Measurements from ENCODE around the gene HTR2B. TPM values are rescaled to one million over a fixed set of nuclear protein-coding genes. Genes with fewer than 3 reads are reported as not detected.

Gene HTR2B
- total and polyA plus RNA-seq, 3 experiments from 2014 or later, result not detected

Other genes with a start within 250 kb of the HTR2B start
- gene GPR55, start 199.8 kb downstream of the HTR2B start, total RNA-seq, result 10 to 100 TPM; 11.1 to 11.6 TPM
- gene GPR55, start 199.8 kb downstream of the HTR2B start, polyA plus RNA-seq, result 3.5 TPM
- under 1 TPM in 1 of 2 experiments, not detected in 1; 0.24 TPM for gene SPATA3, start 128.9 kb downstream of the HTR2B start, total RNA-seq
- gene SPATA3, start 128.9 kb downstream of the HTR2B start, polyA plus RNA-seq, result not detected
- under 1 TPM in 1 of 2 experiments, not detected in 1; 0.18 TPM for gene C2orf72, start 87.5 kb downstream of the HTR2B start, total RNA-seq
- not detected for gene C2orf72, start 87.5 kb downstream of the HTR2B start, polyA plus RNA-seq
- 100 to 1,000 TPM; 164 to 176 TPM for gene PSMD1, start 68.2 kb downstream of the HTR2B start, total RNA-seq
- gene PSMD1, start 68.2 kb downstream of the HTR2B start, polyA plus RNA-seq, result 60.6 TPM
- gene ARMC9, start 73.6 kb upstream of the HTR2B start, total RNA-seq, result 1 to 10 TPM; 5.3 to 6.4 TPM
- 1.0 TPM for gene ARMC9, start 73.6 kb upstream of the HTR2B start, polyA plus RNA-seq

Measured in CD8-positive, alpha-beta memory T cell (primary cell).